Gastrocnemius medialis (tissue), 4 donors: ENCODE measurements around the gene SLC37A1. TPM values are rescaled to one million over a fixed set of nuclear protein-coding genes. Genes with fewer than 3 reads are reported as not detected.

Experiments used
- ATAC-seq, 2 donors: fragments of 150-250 bp; one replicate each; pipeline ENCODE4 v1.9.1; 2016
- DNase-seq, 2 donors: peaks; one replicate each; pipeline ENCODE4 v3.0.0-alpha.2; 2019
- H3K27ac ChIP-seq, 4 donors: fragments of 200-600 bp; sonication (generic); 1 replicate in 1 of 4; 2 replicates in 3 of 4; pipeline ENCODE4 v1.5.1; 2016 to 2018; ENCODE audit warnings: mild to moderate bottlenecking in 2 of 4, moderate library complexity in 1 of 4
- H3K27me3 ChIP-seq, 3 donors: fragments of 200-600 bp; sonication (generic) in 2 of 3; 1 replicate in 1 of 3; 2 replicates in 2 of 3; pipeline versions ENCODE4 v1.5.1 to v1.6.0; 2016 to 2019; ENCODE audit warnings: mild to moderate bottlenecking in 1 of 3, moderate library complexity in 1 of 3
- H3K36me3 ChIP-seq, 2 donors: fragments of 200-600 bp; sonication (generic) in 1 of 2; one replicate each; pipeline ENCODE4 v1.5.1; 2017 to 2018
- H3K4me1 ChIP-seq, 2 donors: fragments of 200-600 bp; sonication (generic) in 1 of 2; one replicate each; pipeline ENCODE4 v1.5.1; 2016 to 2017; ENCODE audit warnings: mild to moderate bottlenecking in 2 of 2
- H3K4me3 ChIP-seq, 4 donors: fragments of 200-600 bp; sonication (generic) in 3 of 4; 1 replicate in 1 of 4; 2 replicates in 3 of 4; pipeline ENCODE4 v1.5.1; 2016 to 2019; ENCODE audit warnings: mild to moderate bottlenecking in 2 of 4
- H3K9me3 ChIP-seq, 3 donors: fragments of 200-600 bp; sonication (generic) in 2 of 3; 1 replicate in 1 of 3; 2 replicates in 2 of 3; pipeline ENCODE4 v1.5.1; 2016 to 2019
- CTCF ChIP-seq, 5 experiments: fragments of 450-650 bp in 3 of 5; fragments of 200-600 bp in 2 of 5; sonication (generic) in 2 of 5; IDR thresholded peaks in 4 of 5; conservative IDR thresholded peaks in 1 of 5; 1 replicate in 4 of 5; 2 replicates in 1 of 5; pipeline ENCODE4 v1.5.1; 2016 to 2019; ENCODE audit warnings: antibody characterized with exemption in 5 of 5, mild to moderate bottlenecking in 3 of 5, moderate library complexity in 3 of 5
- POLR2A ChIP-seq, 2 donors: fragments of 450-650 bp; IDR thresholded peaks; one replicate each; pipeline ENCODE4 v1.6.1; 2017; ENCODE audit warnings: antibody characterized with exemption in 2 of 2, mild to moderate bottlenecking in 2 of 2, moderate library complexity in 2 of 2
- in situ Hi-C, 4 donors: fragments of 200-750 bp; cut with MboI; loops; one replicate each; pipeline versions ENCODE4 v1.15.0 to v1.8.0; 2017; ENCODE audit warnings: low sequenced_read_pairs in 4 of 4
- intact Hi-C: fragments of 100-400 bp; cut with DNase I; formaldehyde crosslinking; loops from one replicate; pipeline ENCODE4 v1.15.1; 2023; ENCODE audit warnings: low total_unique reads
- total RNA-seq, 4 donors: library from RNA; depleted of rRNA; stranded (reverse); fragments of >200 nt; gene quantifications; one replicate each; pipeline versions ENCODE4 v1.1.0 to v1.2.3, GENCODE V29; 2016

Gene SLC37A1
- total RNA-seq, 4 donors from 2014 or later = 8.3 to 16.1 (median 12.4) TPM

GRCh38 chr21:42599486-42599885, 85.8 kb downstream of the SLC37A1 start:
- no peaks in the 10 kb centered on the region for H3K36me3 ChIP-seq
- intact Hi-C loops (no loop called here), in situ Hi-C loops (loop anchor here in 1 of 4 donors (25.0 kb wide), 1 partner anchor 213 kb away; no protein-coding TSS in a partner anchor)
- H3K4me1 ChIP-seq = no peaks in the 10 kb centered on the region
- no peak overlapping the region for H3K27ac ChIP-seq
- DNase-seq = no peak
- H3K4me3 ChIP-seq = no peak overlapping the region
- no peak for ATAC-seq
- peaks cover 3 to 8% (median 7%) of the 10 kb centered on the region in 3 donors for H3K27me3 ChIP-seq
- TF ChIP-seq POLR2A (IDR thresholded peaks at IDR 0.05) (no peak), CTCF (IDR thresholded peaks at IDR 0.05 in 4 of 5, conservative IDR thresholded peaks at IDR 0.05 in 1 of 5) (no peak)
- H3K9me3 ChIP-seq = no peaks in the 10 kb centered on the region

DNA sequence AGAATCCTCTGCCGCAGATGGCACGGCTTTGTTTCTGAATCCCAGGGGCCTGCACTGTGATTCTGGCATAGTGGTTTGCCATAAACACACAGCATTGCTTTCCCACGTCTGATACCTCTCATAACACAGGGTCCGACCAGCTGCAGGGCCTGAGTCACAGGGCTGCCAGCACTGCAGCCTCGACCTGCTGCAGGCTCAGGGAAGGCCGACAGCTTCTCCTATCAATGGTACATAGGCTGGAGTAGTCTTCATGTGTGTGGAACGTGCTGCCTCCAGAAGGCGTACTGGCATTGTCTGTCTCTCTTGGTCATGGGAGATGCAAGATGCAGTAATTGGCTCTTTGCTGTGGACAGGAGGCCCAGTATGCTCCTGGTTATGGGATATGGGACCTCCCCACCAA, 86.3 kb downstream of the SLC37A1 start:
- H3K27ac ChIP-seq = no peak overlapping the region
- in situ Hi-C loops = loop anchor here in 2 of 4 donors (25.0 kb wide), 1 partner anchor 212 kb away; no protein-coding TSS in a partner anchor
- intact Hi-C loops = no loop called here
- peaks cover 3 to 7% (median 5%) of the 10 kb centered on the region in 3 donors for H3K27me3 ChIP-seq
- H3K4me1 ChIP-seq = no peaks in the 10 kb centered on the region
- DNase-seq (no peak), ATAC-seq (no peak)
- no peaks in the 10 kb centered on the region for H3K9me3 ChIP-seq
- TF ChIP-seq CTCF (IDR thresholded peaks at IDR 0.05 in 4 of 5, conservative IDR thresholded peaks at IDR 0.05 in 1 of 5) (no peak), POLR2A (IDR thresholded peaks at IDR 0.05) (no peak)
- no peak overlapping the region for H3K4me3 ChIP-seq
- no peaks in the 10 kb centered on the region for H3K36me3 ChIP-seq

DNA sequence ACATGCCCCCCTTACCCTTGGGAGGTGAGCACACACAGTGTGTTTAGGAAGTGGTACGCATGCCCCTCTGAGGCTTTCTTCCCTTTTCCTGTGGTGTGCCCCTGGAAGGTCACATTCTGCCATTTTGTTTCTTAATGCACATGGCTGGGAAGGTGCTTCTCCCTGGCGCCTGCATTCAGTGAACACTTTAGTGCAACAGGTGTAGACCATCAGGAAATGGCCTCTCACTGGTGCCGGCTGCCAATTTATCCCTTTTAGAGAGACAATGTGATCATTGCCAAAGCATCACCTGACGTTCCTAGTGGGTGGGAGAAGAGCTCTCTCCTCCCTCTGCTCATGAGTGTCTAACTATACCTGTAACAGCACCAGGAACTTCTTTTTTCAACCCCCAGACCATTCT, 88.0 kb downstream of the SLC37A1 start:
- H3K4me3 ChIP-seq = no peak overlapping the region
- ATAC-seq (no peak), DNase-seq (no peak)
- H3K36me3 ChIP-seq = no peaks in the 10 kb centered on the region
- in situ Hi-C loops = loop anchor here in 1 of 4 donors (25.0 kb wide), 1 partner anchor 211 kb away; no protein-coding TSS in a partner anchor
- no peak overlapping the region for H3K27ac ChIP-seq
- no peaks in the 10 kb centered on the region for H3K9me3 ChIP-seq
- no peaks in the 10 kb centered on the region for H3K4me1 ChIP-seq
- no peak for TF ChIP-seq POLR2A (IDR thresholded peaks at IDR 0.05)
- peaks cover 0 to 3% (median under 1%) of the 10 kb centered on the region in 3 donors for H3K27me3 ChIP-seq
- intact Hi-C loops = no loop called here

DNA sequence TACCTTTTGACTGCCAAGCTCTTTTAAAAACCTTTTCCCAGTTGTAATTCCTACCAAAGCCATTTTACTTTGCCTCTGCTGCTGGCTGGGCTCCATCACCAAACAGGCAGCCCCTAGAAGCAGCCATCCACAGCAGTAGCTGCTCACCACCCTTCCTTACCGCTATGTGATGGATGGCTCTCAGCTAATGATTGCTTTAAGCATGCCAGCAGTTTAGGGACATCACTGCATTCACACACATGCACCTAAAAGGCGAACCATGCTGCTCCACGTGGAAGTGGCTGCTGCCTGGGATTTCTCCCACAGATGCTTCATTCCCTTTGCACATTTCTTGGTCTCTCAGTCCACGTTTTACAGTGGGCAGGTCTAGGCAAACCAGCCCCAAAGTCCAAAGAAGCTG, 93.5 kb downstream of the SLC37A1 start:
- in situ Hi-C loops (loop anchor here in 1 of 4 donors (25.0 kb wide), 1 partner anchor 205 kb away; no protein-coding TSS in a partner anchor), intact Hi-C loops (no loop called here)
- Histone ChIP-seq H3K4me3 (no peak overlapping the region), H3K27ac (no peak overlapping the region), H3K27me3 (peaks cover 0 to 3% (median 0%) of the 10 kb centered on the region in 3 donors), H3K4me1 (no peaks in the 10 kb centered on the region), H3K36me3 (no peaks in the 10 kb centered on the region), H3K9me3 (no peaks in the 10 kb centered on the region)
- no peak for TF ChIP-seq CTCF (IDR thresholded peaks at IDR 0.05 in 4 of 5, conservative IDR thresholded peaks at IDR 0.05 in 1 of 5)
- TF ChIP-seq POLR2A (IDR thresholded peaks at IDR 0.05) = no peak
- no peak for ATAC-seq
- DNase-seq = no peak

DNA sequence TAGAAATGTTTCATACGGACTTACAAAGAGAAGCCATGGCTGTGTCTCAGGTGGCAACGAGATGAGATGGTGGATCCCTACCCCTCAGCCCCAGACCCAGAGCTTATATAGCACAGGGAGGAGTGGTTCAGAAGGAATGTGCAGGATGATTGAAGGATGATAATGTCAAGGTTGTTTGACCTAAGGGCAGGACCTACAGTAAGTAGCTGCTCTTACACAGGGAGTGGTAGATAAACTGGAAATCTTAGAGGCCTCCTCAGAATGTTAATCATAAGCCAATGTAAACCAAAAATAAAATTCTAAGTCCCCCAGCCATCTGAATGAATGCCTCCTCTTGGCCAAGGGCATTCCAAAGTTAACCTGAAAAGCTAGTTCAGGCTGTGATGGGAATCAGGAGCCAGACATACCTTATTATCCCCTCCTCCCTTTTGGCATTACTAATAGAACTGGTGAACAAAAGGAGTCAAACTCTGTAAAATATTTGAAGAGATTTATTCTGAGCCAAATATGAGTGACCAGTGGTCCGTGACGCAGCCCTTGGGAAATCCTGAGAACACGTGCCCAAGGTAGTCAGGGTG, 94.0 kb downstream of the SLC37A1 start:
- H3K4me1 ChIP-seq = no peaks in the 10 kb centered on the region
- TF ChIP-seq POLR2A (IDR thresholded peaks at IDR 0.05) (no peak), CTCF (IDR thresholded peaks at IDR 0.05 in 4 of 5, conservative IDR thresholded peaks at IDR 0.05 in 1 of 5) (no peak)
- intact Hi-C loops (no loop called here), in situ Hi-C loops (loop anchor here in 1 of 4 donors (25.0 kb wide), 1 partner anchor 205 kb away; no protein-coding TSS in a partner anchor)
- DNase-seq (no peak), ATAC-seq (no peak)
- H3K27ac ChIP-seq = no peak overlapping the region
- peaks cover 0 to 3% (median 0%) of the 10 kb centered on the region in 3 donors for H3K27me3 ChIP-seq
- H3K4me3 ChIP-seq = no peak overlapping the region
- H3K9me3 ChIP-seq = no peaks in the 10 kb centered on the region
- H3K36me3 ChIP-seq = no peaks in the 10 kb centered on the region
